Activated T-helper 1 cell treated with anti-CD3 and anti-CD28 coated beads, Interleukin-12 subunit alpha, Interleukin-12 subunit beta, Interleukin-2, Interleukin-4 antibody, amounts not matched to agents 30 ng/mL and 10 ng/mL and 1 ng/mL, durations not matched to agents 14 hours and 24 hours and 36 hours (primary cell): ENCODE results near the gene EPHB1. TPM values are rescaled to one million over a fixed set of nuclear protein-coding genes. Genes with fewer than 3 reads are reported as not detected.
"Not testable (repeated sequence)": the region's sequence is repeated elsewhere in the genome, so short reads cannot be mapped to it uniquely, and the experiment has no call there.

Experiments used
- DNase-seq: peaks from one replicate; pipeline ENCODE4 v3.0.0; 2021; ENCODE audit warnings: low spot score
- H3K27ac Mint-ChIP-seq: one replicate; pipeline ENCODE4 v1.8.0; 2021; ENCODE audit warnings: mild to moderate bottlenecking, mixed read lengths
- H3K27me3 Mint-ChIP-seq: one replicate; pipeline ENCODE4 v1.8.0; 2022; ENCODE audit warnings: mild to moderate bottlenecking, moderate library complexity, mixed read lengths; ENCODE audit not compliant: insufficient read depth
- H3K36me3 Mint-ChIP-seq: one replicate; pipeline ENCODE4 v1.8.0; 2021; ENCODE audit warnings: low read depth, mixed read lengths
- H3K4me1 Mint-ChIP-seq: one replicate; pipeline ENCODE4 v1.8.0; 2021; ENCODE audit warnings: low read depth, mixed read lengths
- H3K4me3 Mint-ChIP-seq: one replicate; pipeline ENCODE4 v1.8.0; 2021; ENCODE audit warnings: mild to moderate bottlenecking, moderate library complexity, mixed read lengths
- H3K9me3 Mint-ChIP-seq: one replicate; pipeline ENCODE4 v1.8.0; 2021; ENCODE audit warnings: mixed read lengths
- intact Hi-C: fragments of 100-400 bp; cut with micrococcal nuclease; formaldehyde crosslinking; loops from one replicate; pipeline ENCODE4 v1.15.1; 2024
- total RNA-seq: library from RNA; stranded (reverse); gene quantifications from 2 replicates; pipeline ENCODE4 v1.2.3, GENCODE V29; 2022

Gene EPHB1
- total RNA-seq, 1 donor from 2014 or later, result 5.2 TPM

DNA sequence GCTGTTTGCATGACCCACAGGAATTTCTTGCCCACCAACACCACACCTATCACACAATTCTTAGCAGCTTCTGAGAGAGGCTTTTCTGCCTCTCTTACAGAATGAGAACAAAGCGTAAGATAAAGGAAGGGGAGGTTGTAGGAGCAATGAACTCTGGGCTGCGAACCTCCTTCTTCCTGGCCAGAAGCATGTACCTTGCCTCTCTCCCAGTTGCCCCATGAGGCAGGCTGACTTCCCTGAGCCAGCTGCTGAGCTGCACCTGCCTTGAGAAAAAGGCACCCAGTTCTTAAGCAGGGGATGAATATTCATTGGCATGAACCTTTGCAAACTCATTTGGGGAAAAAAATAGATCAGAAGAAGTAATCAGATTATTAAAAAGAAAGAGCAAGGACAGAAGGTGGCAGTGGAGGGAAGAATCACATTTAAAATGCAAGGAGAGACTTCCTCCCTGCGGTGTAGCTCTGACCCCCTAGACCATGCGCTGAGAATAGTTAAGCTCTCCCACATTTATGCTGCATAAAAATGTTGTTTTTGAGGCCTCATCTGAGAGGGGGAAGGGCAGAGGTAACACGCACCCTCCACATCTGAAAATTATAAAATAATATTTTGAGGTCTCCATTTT is 304.8 kb downstream of the EPHB1 start:
- intact Hi-C loops, result no loop called here
- H3K36me3 Mint-ChIP-seq, result no peaks in the 10 kb centered on the region
- no peak for DNase-seq

GRCh38 chr3:135100366-135100765 is 305.3 kb downstream of the EPHB1 start:
- Mint-ChIP-seq H3K36me3 (no peaks in the 10 kb centered on the region), H3K4me3 (no peak overlapping the region), H3K9me3 (no peaks in the 10 kb centered on the region), H3K27me3 (no peaks in the 10 kb centered on the region), H3K4me1 (no peaks in the 10 kb centered on the region), H3K27ac (no peak overlapping the region)
- no peak for DNase-seq
- intact Hi-C loops, result no loop called here

More for the DNA sequence above, 304.8 kb downstream of the EPHB1 start:
- no peaks in the 10 kb centered on the region for H3K9me3 Mint-ChIP-seq
- no peak overlapping the region for H3K27ac Mint-ChIP-seq
- H3K27me3 Mint-ChIP-seq, result no peaks in the 10 kb centered on the region
- H3K4me1 Mint-ChIP-seq, result no peaks in the 10 kb centered on the region
- no peak overlapping the region for H3K4me3 Mint-ChIP-seq

- intact Hi-C loops, result no loop called here
- Mint-ChIP-seq H3K27me3 (no peaks in the 10 kb centered on the region), H3K9me3 (no peaks in the 10 kb centered on the region), H3K27ac (no peak overlapping the region), H3K4me3 (no peak overlapping the region), H3K4me1 (no peaks in the 10 kb centered on the region), H3K36me3 (no peaks in the 10 kb centered on the region)
- DNase-seq, result no peak
Observed at GRCh38 chr3:135103917-135104316, 308.9 kb downstream of the EPHB1 start.

GRCh38 chr3:135106445-135106844 is 311.4 kb downstream of the EPHB1 start:
- no peak for DNase-seq

DNA sequence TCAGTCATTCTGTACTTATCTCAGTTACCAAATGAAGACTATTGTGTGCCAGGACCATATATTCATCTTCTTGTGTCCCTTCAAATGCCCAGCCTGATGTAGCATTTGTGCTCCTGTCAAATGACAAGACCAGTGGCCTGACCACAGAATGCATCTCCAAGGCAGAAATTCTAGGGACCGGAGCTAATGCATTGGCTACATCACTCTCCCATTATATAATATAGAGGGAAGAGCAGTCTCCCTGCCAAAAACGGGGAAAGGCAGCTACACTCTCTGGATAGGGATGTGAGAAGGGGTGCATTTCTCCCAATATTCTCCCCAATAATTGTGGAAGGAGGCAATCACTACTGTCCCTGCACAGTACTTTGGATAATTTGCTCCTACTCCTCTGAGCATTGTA is 312.0 kb downstream of the EPHB1 start:
- Mint-ChIP-seq H3K4me3 (no peak overlapping the region), H3K9me3 (no peaks in the 10 kb centered on the region), H3K27me3 (no peaks in the 10 kb centered on the region)

More at GRCh38 chr3:135106445-135106844, 311.4 kb downstream of the EPHB1 start:
- intact Hi-C loops, result no loop called here
- Mint-ChIP-seq H3K27ac (no peak overlapping the region), H3K27me3 (no peaks in the 10 kb centered on the region), H3K36me3 (no peaks in the 10 kb centered on the region), H3K4me3 (no peak overlapping the region), H3K4me1 (no peaks in the 10 kb centered on the region), H3K9me3 (no peaks in the 10 kb centered on the region)

DNA sequence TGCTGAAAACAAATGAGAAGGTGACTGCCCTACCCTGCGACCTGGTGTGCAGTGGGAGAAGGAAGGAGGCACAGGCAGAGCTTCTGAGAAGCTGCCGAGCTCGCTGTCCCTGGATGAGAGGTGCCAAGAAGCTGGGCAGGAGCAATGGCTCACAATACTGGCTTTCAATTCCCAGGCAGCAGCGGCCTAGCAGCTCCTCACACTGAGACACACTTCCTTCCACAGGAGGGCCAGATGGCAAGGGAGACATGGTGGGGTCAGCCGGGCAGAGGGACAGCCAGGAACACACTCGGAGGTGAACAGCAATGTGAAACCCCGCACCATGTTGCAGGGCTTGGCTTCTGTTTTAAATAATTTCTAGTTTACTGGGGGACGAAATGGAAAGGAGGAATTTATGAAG is 314.6 kb downstream of the EPHB1 start:
- DNase-seq, result no peak
- no peaks in the 10 kb centered on the region for H3K36me3 Mint-ChIP-seq
- H3K4me1 Mint-ChIP-seq, result no peaks in the 10 kb centered on the region
- intact Hi-C loops, result no loop called here
- no peak overlapping the region for H3K4me3 Mint-ChIP-seq
- H3K27ac Mint-ChIP-seq, result no peak overlapping the region
- no peaks in the 10 kb centered on the region for H3K9me3 Mint-ChIP-seq
- no peaks in the 10 kb centered on the region for H3K27me3 Mint-ChIP-seq

More for the DNA sequence above, 312.0 kb downstream of the EPHB1 start:
- intact Hi-C loops, result no loop called here
- DNase-seq, result no peak
- H3K36me3 Mint-ChIP-seq, result no peaks in the 10 kb centered on the region
- H3K4me1 Mint-ChIP-seq, result no peaks in the 10 kb centered on the region
- H3K27ac Mint-ChIP-seq, result no peak overlapping the region

GRCh38 chr3:135114551-135114950 is 319.5 kb downstream of the EPHB1 start:
- not testable (repeated sequence) for DNase-seq, H3K9me3 Mint-ChIP-seq, H3K27ac Mint-ChIP-seq

GRCh38 chr3:135117977-135118376 is 322.9 kb downstream of the EPHB1 start:
- Mint-ChIP-seq H3K9me3 (peaks cover 3% of the 10 kb centered on the region), H3K27ac (no peak overlapping the region), H3K4me3 (no peak overlapping the region), H3K36me3 (no peaks in the 10 kb centered on the region), H3K4me1 (no peaks in the 10 kb centered on the region), H3K27me3 (peaks cover 2% of the 10 kb centered on the region)
- intact Hi-C loops, result no loop called here
- DNase-seq, result no peak

More at GRCh38 chr3:135114551-135114950, 319.5 kb downstream of the EPHB1 start:
- H3K4me1 Mint-ChIP-seq, H3K4me3 Mint-ChIP-seq, H3K27me3 Mint-ChIP-seq, intact Hi-C loops, H3K36me3 Mint-ChIP-seq: not testable (repeated sequence)

DNA sequence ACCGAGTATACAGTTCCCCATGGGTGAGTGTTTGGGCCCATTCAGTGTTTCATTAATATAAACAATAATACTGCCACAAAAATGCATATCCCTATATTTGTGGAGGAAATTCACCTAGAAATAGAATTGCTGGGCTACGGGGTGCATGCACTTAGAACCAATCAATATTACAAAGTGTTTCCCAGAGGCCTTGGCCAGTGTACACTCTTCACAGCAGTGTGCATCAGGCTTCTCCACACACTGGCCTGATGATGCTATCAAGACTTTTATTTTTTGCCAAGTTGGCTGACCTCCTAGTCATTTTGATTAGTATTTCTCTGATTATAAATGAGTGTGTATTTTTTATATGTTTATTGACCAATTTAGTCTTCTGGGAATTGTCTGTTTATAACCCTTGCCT is 323.7 kb downstream of the EPHB1 start:
- Mint-ChIP-seq H3K27ac (no peak overlapping the region), H3K36me3 (no peaks in the 10 kb centered on the region), H3K9me3 (peaks cover 3% of the 10 kb centered on the region), H3K27me3 (peaks cover 2% of the 10 kb centered on the region), H3K4me1 (no peaks in the 10 kb centered on the region), H3K4me3 (no peak overlapping the region)
- intact Hi-C loops, result no loop called here
- DNase-seq, result no peak

GRCh38 chr3:135125171-135125801 is 330.2 kb downstream of the EPHB1 start:
- no peaks in the 10 kb centered on the region for H3K36me3 Mint-ChIP-seq
- no peak overlapping the region for H3K4me3 Mint-ChIP-seq
- intact Hi-C loops, result no loop called here
- no peak for DNase-seq
- H3K9me3 Mint-ChIP-seq, result no peaks in the 10 kb centered on the region
- H3K4me1 Mint-ChIP-seq, result no peaks in the 10 kb centered on the region
- no peak overlapping the region for H3K27ac Mint-ChIP-seq
- H3K27me3 Mint-ChIP-seq, result no peaks in the 10 kb centered on the region

DNA sequence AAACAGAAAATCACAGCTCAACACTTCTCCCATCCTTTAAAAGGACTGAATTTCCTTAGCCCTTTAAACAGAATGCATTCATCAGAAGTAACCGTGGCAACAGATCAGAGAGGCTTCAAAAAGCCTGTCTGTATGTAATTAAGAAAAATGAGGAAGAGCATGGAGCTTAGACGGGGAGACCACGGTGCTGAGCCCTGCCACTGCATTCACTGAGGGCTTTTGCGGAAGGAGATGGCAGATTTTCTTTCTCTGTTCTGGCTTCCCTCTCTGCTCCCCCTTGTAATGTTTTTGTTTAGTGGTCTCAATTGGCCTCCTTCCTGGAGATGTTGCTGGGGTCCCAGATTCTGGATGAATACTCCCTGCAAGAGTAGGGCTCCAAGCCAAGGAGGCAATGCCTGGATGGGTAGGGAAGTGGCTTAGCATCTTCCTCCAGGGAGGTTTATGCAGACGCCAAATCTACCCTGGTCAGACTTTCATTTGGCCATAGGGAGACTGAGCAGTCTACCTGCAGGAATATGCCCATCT is 332.9 kb downstream of the EPHB1 start:
- Mint-ChIP-seq H3K4me1 (no peaks in the 10 kb centered on the region), H3K27ac (no peak overlapping the region), H3K27me3 (no peaks in the 10 kb centered on the region), H3K9me3 (no peaks in the 10 kb centered on the region), H3K4me3 (no peak overlapping the region), H3K36me3 (no peaks in the 10 kb centered on the region)
- intact Hi-C loops, result no loop called here
- no peak for DNase-seq

DNA sequence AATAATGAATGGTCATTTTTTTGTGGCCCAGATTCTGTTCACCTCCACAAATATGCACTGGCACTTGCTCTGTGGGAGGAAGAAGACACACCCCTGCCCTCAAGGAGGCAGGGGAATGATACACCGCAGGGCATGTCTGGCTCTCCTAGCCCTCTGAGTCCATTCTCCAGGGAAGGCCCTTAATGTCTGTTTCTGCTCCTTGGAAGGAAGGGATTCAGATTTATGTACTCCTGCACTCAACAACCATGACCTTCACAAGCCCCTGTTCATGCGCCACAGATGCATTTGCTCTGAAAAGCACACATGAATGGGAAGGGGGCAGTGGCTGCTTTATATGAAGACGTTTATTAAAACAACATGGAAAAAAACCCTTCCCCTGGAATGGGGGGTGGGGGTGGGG is 333.8 kb downstream of the EPHB1 start:
- H3K4me3 Mint-ChIP-seq, result no peak overlapping the region
- no peak overlapping the region for H3K27ac Mint-ChIP-seq
- H3K36me3 Mint-ChIP-seq, result no peaks in the 10 kb centered on the region
- no peaks in the 10 kb centered on the region for H3K27me3 Mint-ChIP-seq
- intact Hi-C loops, result no loop called here
- DNase-seq, result no peak
- H3K4me1 Mint-ChIP-seq, result no peaks in the 10 kb centered on the region
- H3K9me3 Mint-ChIP-seq, result no peaks in the 10 kb centered on the region

- no peak overlapping the region for H3K27ac Mint-ChIP-seq
- intact Hi-C loops, result no loop called here
- no peak overlapping the region for H3K4me3 Mint-ChIP-seq
- H3K36me3 Mint-ChIP-seq, result no peaks in the 10 kb centered on the region
- H3K4me1 Mint-ChIP-seq, result no peaks in the 10 kb centered on the region
- H3K9me3 Mint-ChIP-seq, result no peaks in the 10 kb centered on the region
- no peak for DNase-seq
- no peaks in the 10 kb centered on the region for H3K27me3 Mint-ChIP-seq
Observed at GRCh38 chr3:135131290-135131689, 336.2 kb downstream of the EPHB1 start.
